Neural cell (in vitro differentiated cells): ENCODE data around the gene OAT.

Source experiments
- CTCF ChIP-seq: fragments of 450-650 bp; IDR thresholded peaks from 2 replicates; pipeline ENCODE4 v1.5.1; 2014; ENCODE audit warnings: antibody characterized with exemption, mild to moderate bottlenecking, moderate library complexity; ENCODE audit not compliant: poor library complexity, severe bottlenecking
- EP300 ChIP-seq: fragments of 450-650 bp; conservative IDR thresholded peaks from 2 replicates; pipeline ENCODE4 v1.6.1; 2014; ENCODE audit warnings: antibody characterized with exemption, mild to moderate bottlenecking, moderate library complexity; ENCODE audit not compliant: poor library complexity, severe bottlenecking
- MXI1 ChIP-seq: fragments of 450-650 bp; conservative IDR thresholded peaks from 2 replicates; pipeline ENCODE4 v1.6.1; 2014; ENCODE audit warnings: antibody characterized with exemption, mild to moderate bottlenecking; ENCODE audit not compliant: poor library complexity, severe bottlenecking
- POLR2AphosphoS5 ChIP-seq: IDR thresholded peaks from 2 replicates; pipeline ENCODE4 v1.6.1; 2012
- RAD21 ChIP-seq: fragments of 450-650 bp; conservative IDR thresholded peaks from 2 replicates; pipeline ENCODE4 v1.6.1; 2014; ENCODE audit warnings: antibody characterized with exemption, mild to moderate bottlenecking, moderate library complexity
- REST ChIP-seq: IDR thresholded peaks from 2 replicates; pipeline ENCODE4 v1.6.1; 2012; ENCODE audit warnings: borderline replicate concordance
- SMC3 ChIP-seq: fragments of 450-650 bp; conservative IDR thresholded peaks from 2 replicates; pipeline ENCODE4 v1.6.1; 2014; ENCODE audit warnings: antibody characterized with exemption, mild to moderate bottlenecking, moderate library complexity; ENCODE audit not compliant: poor library complexity
- TAF1 ChIP-seq: IDR thresholded peaks from 2 replicates; pipeline ENCODE4 v1.6.1; 2012; ENCODE audit warnings: low read depth

- TF ChIP-seq CTCF = no peak
- no peak for TF ChIP-seq RAD21
- no peak for TF ChIP-seq TAF1
- TF ChIP-seq SMC3 = no peak
- TF ChIP-seq EP300 = no peak
- no peak for TF ChIP-seq REST
- TF ChIP-seq POLR2AphosphoS5 = no peak
- no peak for TF ChIP-seq MXI1
These were observed 34.0 kb downstream of the OAT start for GRCh38 chr10:124384591-124385190.
